K562 (cell line): Measurements from ENCODE around the gene SH2D1A. TPM values are rescaled to one million over a fixed set of nuclear protein-coding genes. Genes with fewer than 3 reads are reported as not detected.

Source experiments
- ATAC-seq: fragments of 200-7000 bp; cut with Tn5 transposase; 3 replicates; pipeline ENCODE4 v1.9.1; 2020; ENCODE audit warnings: moderate library complexity
- BruUV-seq: library from RNA; stranded (reverse); fragments of 400-500 nt; replicated peaks from 2 replicates; lab custom pipeline; 2021; lab: Mats Ljungman, UMichigan
- CTCF ChIA-PET: fragments of 300-600 bp; formaldehyde crosslinking; extraction: SDS; loops from one replicate; lab custom pipeline; 2021; ENCODE audit warnings: low intra/inter-chr PET ratio; lab: Yijun Ruan, JAX
- POLR2A ChIA-PET: fragments of 300-600, 350-650 bp; sonication (Branson Sonifier 250); formaldehyde crosslinking; extraction: SDS; loops from one replicate; lab custom pipeline; 2021; ENCODE audit warnings: antibody characterized with exemption, inconsistent platforms; lab: Yijun Ruan, JAX
- DNase-seq, 4 experiments: peaks; one replicate each; pipeline versions ENCODE4 v3.0.0 to v3.0.0-alpha.2; 2011 to 2018; ENCODE audit warnings: low spot score in 3 of 4, mixed read lengths in 3 of 4; ENCODE audit errors: extremely low read depth in 1 of 4
- FAIRE-seq: peaks from 2 replicates; lab custom pipeline; 2011; peaks lifted over from hg19 to GRCh38; lab: Jason Lieb, UNC
- H2AFZ ChIP-seq: 2 replicates; pipeline ENCODE4 v1.6.0; 2011; ENCODE audit warnings: low read depth, low read length, control low read depth, inconsistent platforms
- H3K27ac ChIP-seq: fragments of 200-600 bp; 3 replicates; pipeline ENCODE4 v1.8.0; 2011; ENCODE audit warnings: low read depth, mild to moderate bottlenecking, control low read depth, inconsistent platforms, low read length, moderate library complexity, mixed read lengths; ENCODE audit errors: extremely low read depth
- H3K27me3 ChIP-seq, 2 experiments: fragments of 300-600 bp in 1 of 2; 2 replicates in 1 of 2; 3 replicates in 1 of 2; pipeline versions ENCODE4 v1.6.0 to v1.8.0; 2011; ENCODE audit warnings: inconsistent platforms in 2 of 2, low read length in 2 of 2, mild to moderate bottlenecking in 1 of 2, mixed read lengths in 1 of 2, moderate library complexity in 1 of 2; ENCODE audit not compliant: control insufficient read depth in 2 of 2, insufficient read depth in 2 of 2
- H3K36me3 ChIP-seq: fragments of 300-600 bp; 3 replicates; pipeline ENCODE4 v1.8.0; 2011; ENCODE audit warnings: mild to moderate bottlenecking, low read length, inconsistent platforms; ENCODE audit not compliant: control insufficient read depth, insufficient read depth
- H3K4me1 ChIP-seq, 2 experiments: fragments of 200-600 bp in 1 of 2; replicated peaks in 1 of 2; 2 replicates in 1 of 2; 3 replicates in 1 of 2; pipeline versions ENCODE4 v1.5.1 to v1.8.0; 2011; ENCODE audit warnings: inconsistent platforms in 2 of 2, low read length in 2 of 2, mild to moderate bottlenecking in 1 of 2, mixed read lengths in 1 of 2, moderate library complexity in 1 of 2; ENCODE audit not compliant: control insufficient read depth in 2 of 2, insufficient read depth in 2 of 2
- H3K4me2 ChIP-seq: 2 replicates; pipeline ENCODE4 v1.6.1; 2011; ENCODE audit warnings: low read length, control low read depth, inconsistent platforms, mixed read lengths; ENCODE audit not compliant: insufficient read depth
- H3K4me3 ChIP-seq: fragments of 200-600 bp; sonication (generic), shearing (Covaris generic); 2 replicates; pipeline ENCODE4 v1.5.1; 2016; ENCODE audit warnings: control low read depth, inconsistent platforms
- H3K79me2 ChIP-seq: fragments of 200-600 bp; 3 replicates; pipeline ENCODE4 v1.8.0; 2011; ENCODE audit warnings: low read length, inconsistent platforms; ENCODE audit not compliant: control insufficient read depth, insufficient read depth
- H3K9ac ChIP-seq, 2 experiments: 2 replicates each; pipeline versions ENCODE4 v1.6.0 to v1.6.1; 2011; ENCODE audit warnings: low read depth in 2 of 2, low read length in 2 of 2, control low read depth in 1 of 2, inconsistent platforms in 1 of 2, mild to moderate bottlenecking in 1 of 2, mixed read lengths in 1 of 2; ENCODE audit not compliant: insufficient read depth in 1 of 2
- H3K9me1 ChIP-seq: one replicate; pipeline ENCODE4 v1.6.0; 2011; ENCODE audit warnings: inconsistent platforms, mild to moderate bottlenecking, low read length, moderate library complexity; ENCODE audit not compliant: control insufficient read depth, insufficient read depth
- H3K9me3 ChIP-seq: replicated peaks from 2 replicates; pipeline ENCODE4 v1.5.1; 2011; ENCODE audit warnings: low read depth, low read length, inconsistent platforms; ENCODE audit not compliant: control insufficient read depth, insufficient read depth
- H4K20me1 ChIP-seq: replicated peaks from 2 replicates; pipeline ENCODE4 v1.6.1; 2011; ENCODE audit warnings: low read length, inconsistent platforms, mixed read lengths; ENCODE audit not compliant: control insufficient read depth, insufficient read depth
- KDM5B ChIP-seq: fragments of 200-600 bp; sonication (generic); IDR thresholded peaks from 2 replicates; pipeline ENCODE4 v1.6.1; 2012; ENCODE audit warnings: low read depth, mild to moderate bottlenecking, moderate library complexity, low read length, control low read depth, inconsistent platforms; ENCODE audit not compliant: insufficient replicate concordance
- PCBP2 ChIP-seq: fragments of 200-400 bp; formaldehyde crosslinking; IDR thresholded peaks from 2 replicates; pipeline ENCODE4 v1.6.1; 2018; ENCODE audit warnings: low read length, low read depth, mild to moderate bottlenecking, moderate library complexity; ENCODE audit not compliant: poor library complexity, severe bottlenecking
- PRMT5 ChIP-seq: sonication (generic); formaldehyde crosslinking; IDR thresholded peaks from 2 replicates; pipeline ENCODE4 v1.5.0; 2020; ENCODE audit warnings: missing genetic modification reagents
- RBM17 ChIP-seq: fragments of 200-400 bp; formaldehyde crosslinking; IDR thresholded peaks from 2 replicates; pipeline ENCODE4 v1.6.1; 2017; ENCODE audit warnings: low read depth, mild to moderate bottlenecking, low read length, borderline replicate concordance
- SAFB2 ChIP-seq: fragments of 200-400 bp; formaldehyde crosslinking; IDR thresholded peaks from 2 replicates; pipeline ENCODE4 v1.6.1; 2018; ENCODE audit warnings: borderline replicate concordance, low read length, low read depth, moderate library complexity; ENCODE audit not compliant: severe bottlenecking
- TAF15 ChIP-seq: fragments of 200-400 bp; formaldehyde crosslinking; IDR thresholded peaks from 2 replicates; pipeline ENCODE4 v1.6.1; 2017; ENCODE audit warnings: mild to moderate bottlenecking, low read depth, low read length, moderate library complexity
- ZNF316 ChIP-seq: fragments of 450-650 bp; IDR thresholded peaks from 2 replicates; pipeline ENCODE4 v1.6.1; 2016
- WGBS: fragments of 100-300 bp; shearing (Covaris generic); methylation state at CpG from one replicate; pipeline ENCODE4 v1.1.6; 2016; ENCODE audit warnings: low coverage, mixed read lengths; ENCODE audit not compliant: insufficient coverage; ENCODE audit errors: missing lambda C conversion rate; 5-methylcytosine and 5-hydroxymethylcytosine counted together
- in situ Hi-C: fragments of 300-500 bp; cut with MboI; formaldehyde crosslinking; loops from 4 replicates; pipeline ENCODE4 v1.15.0; 2018; ENCODE audit warnings: inconsistent platforms, mixed read lengths
- intact Hi-C: fragments of 100-400 bp; cut with micrococcal nuclease; formaldehyde crosslinking; loops from 2 replicates; pipeline ENCODE4 v1.14.2; 2022
- polyA plus RNA-seq, 8 experiments: library from polyadenylated mRNA; depleted of rRNA in 4 of 8; stranded (reverse) in 5 of 8; unstranded in 3 of 8; fragments of >200 nt; fragmentation: Nextera tagmentation in 2 of 8; fragmentation: Illumina TruSeq in 1 of 8; extraction: Ambion mirVana in 2 of 8; extraction: Trizol in 1 of 8; gene quantifications; 2 replicates each; pipeline versions ENCODE4 v1.2.1 to v1.2.3, GENCODE V29; 2011 to 2014; ENCODE audit warnings: inconsistent platforms in 1 of 8, missing spikeins in 1 of 8
- total RNA-seq, 7 experiments: library from RNA; depleted of rRNA in 6 of 7; stranded (reverse); fragments of >200 nt in 6 of 7; fragmentation: Illumina TruSeq in 2 of 7; extraction: Trizol in 2 of 7; gene quantifications; 2 replicates each; pipeline versions ENCODE4 v1.2.1 to v1.2.3, GENCODE V29; 2011 to 2021; ENCODE audit warnings: low replicate concordance in 1 of 7
- TF ChIP-seq, protein P1 (sequence below): fragments of 450-650 bp; IDR thresholded peaks from 2 replicates; pipeline ENCODE4 v1.6.1; 2016; ENCODE audit warnings: missing biosample characterization, missing genetic modification characterization
- TF ChIP-seq, protein P2 (sequence below): sonication (generic); formaldehyde crosslinking; IDR thresholded peaks from 2 replicates; pipeline ENCODE4 v1.9.0; 2022; ENCODE audit warnings: mild to moderate bottlenecking, missing genetic modification reagents
- TF ChIP-seq, protein P3 (sequence below): fragments of 250-450 bp; sonication (Bioruptor Pico); IDR thresholded peaks from 2 replicates; pipeline ENCODE4 v1.4.0; 2020

Gene SH2D1A
- total and polyA plus RNA-seq, 9 of the 15 experiments (the other 6 are each of a cell fraction or from before 2014, with no cell fraction given), result 0.07 to 0.52 (median 0.19) TPM

DNA sequence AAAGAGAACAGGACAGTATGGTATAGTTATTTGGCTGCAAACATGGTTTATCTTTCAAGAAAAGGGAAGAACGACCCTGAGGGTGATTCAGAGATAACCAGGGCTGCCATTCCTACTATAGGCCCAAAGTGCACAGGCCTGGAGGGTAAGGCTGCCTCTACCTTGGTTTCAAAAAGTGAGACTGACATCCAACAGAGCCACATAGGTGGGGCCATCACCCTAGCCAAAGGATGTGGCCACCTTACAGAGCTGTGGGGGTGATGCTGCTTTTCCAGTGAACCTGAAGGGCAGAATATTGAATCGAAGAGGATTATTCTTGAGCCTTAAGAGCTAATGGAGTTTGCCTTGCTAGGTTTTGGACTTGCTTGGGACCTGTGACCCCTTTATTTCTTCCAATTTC lies 15.7 kb downstream of the SH2D1A start:
- H3K9me1 ChIP-seq, result no peaks in the 10 kb centered on the region
- no peak; the same call in 2 of the 3 replicates for ATAC-seq
- H3K27ac ChIP-seq, result no peak overlapping the region

DNA sequence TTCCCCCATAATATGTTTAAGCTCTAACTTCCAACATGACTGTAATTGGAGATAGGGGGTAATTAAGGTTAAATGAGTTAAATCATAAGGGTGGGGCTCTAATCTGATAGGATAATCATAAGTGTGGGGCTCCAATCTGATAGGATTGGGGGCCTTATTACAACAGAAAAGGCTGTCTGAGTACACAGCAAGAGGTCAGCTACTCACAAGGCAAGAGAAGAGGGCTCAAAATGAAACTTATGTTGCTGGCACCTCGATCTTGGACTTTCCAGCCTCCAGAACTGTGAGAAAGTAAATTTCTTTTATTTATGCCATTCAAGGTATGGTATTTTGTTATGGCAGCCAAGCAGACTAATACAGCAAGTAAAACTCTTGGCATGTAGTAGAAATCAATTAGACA lies 16.4 kb downstream of the SH2D1A start:
- Histone ChIP-seq H3K27me3 (no peaks in the 10 kb centered on the region), H3K36me3 (no peaks in the 10 kb centered on the region), H3K4me2 (no peak overlapping the region), H3K27ac (no peak overlapping the region), H3K9me3 (no peaks in the 10 kb centered on the region), H3K4me3 (no peak overlapping the region), H2AFZ (no peak overlapping the region), H4K20me1 (no peaks in the 10 kb centered on the region), H3K9ac (no peak overlapping the region), H3K9me1 (no peaks in the 10 kb centered on the region), H3K79me2 (no peaks in the 10 kb centered on the region), H3K4me1 (peaks cover 0 to 3% of the 10 kb centered on the region in 2 experiments; a peak in 2 of 5 replicates)
- 0% methylated on average over 1 of the region's 1 CpG for WGBS
- ChIA-PET POLR2A (interaction anchor here (1.1 kb wide), 2 partner anchors 11 to 20 kb away, joined by 4 read pairs; no protein-coding TSS in a partner anchor), CTCF (no interaction called here)
- in situ Hi-C loops, result no loop called here
- DNase-seq, result no peak
- ATAC-seq, result no peak
- no TSS peak for BruUV-seq
- intact Hi-C loops, result no loop called here
- no peak for FAIRE-seq
- TF ChIP-seq, protein P1, sequence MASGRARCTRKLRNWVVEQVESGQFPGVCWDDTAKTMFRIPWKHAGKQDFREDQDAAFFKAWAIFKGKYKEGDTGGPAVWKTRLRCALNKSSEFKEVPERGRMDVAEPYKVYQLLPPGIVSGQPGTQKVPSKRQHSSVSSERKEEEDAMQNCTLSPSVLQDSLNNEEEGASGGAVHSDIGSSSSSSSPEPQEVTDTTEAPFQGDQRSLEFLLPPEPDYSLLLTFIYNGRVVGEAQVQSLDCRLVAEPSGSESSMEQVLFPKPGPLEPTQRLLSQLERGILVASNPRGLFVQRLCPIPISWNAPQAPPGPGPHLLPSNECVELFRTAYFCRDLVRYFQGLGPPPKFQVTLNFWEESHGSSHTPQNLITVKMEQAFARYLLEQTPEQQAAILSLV (tag), result no peak
- TF ChIP-seq PRMT5 (CRISPR knock-in tag), result no peak
- no peak for TF ChIP-seq SAFB2
- no peak for TF ChIP-seq TAF15
- TF ChIP-seq, protein P2, sequence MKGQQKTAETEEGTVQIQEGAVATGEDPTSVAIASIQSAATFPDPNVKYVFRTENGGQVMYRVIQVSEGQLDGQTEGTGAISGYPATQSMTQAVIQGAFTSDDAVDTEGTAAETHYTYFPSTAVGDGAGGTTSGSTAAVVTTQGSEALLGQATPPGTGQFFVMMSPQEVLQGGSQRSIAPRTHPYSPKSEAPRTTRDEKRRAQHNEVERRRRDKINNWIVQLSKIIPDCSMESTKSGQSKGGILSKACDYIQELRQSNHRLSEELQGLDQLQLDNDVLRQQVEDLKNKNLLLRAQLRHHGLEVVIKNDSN (CRISPR knock-in tag), result no peak
- no peak for TF ChIP-seq ZNF316
- TF ChIP-seq PCBP2, result no peak
- TF ChIP-seq, protein P3, sequence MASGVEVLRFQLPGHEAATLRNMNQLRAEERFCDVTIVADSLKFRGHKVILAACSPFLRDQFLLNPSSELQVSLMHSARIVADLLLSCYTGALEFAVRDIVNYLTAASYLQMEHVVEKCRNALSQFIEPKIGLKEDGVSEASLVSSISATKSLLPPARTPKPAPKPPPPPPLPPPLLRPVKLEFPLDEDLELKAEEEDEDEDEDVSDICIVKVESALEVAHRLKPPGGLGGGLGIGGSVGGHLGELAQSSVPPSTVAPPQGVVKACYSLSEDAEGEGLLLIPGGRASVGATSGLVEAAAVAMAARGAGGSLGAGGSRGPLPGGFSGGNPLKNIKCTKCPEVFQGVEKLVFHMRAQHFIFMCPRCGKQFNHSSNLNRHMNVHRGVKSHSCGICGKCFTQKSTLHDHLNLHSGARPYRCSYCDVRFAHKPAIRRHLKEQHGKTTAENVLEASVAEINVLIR (CRISPR knock-in tag), result no peak

More for the DNA sequence above, 15.7 kb downstream of the SH2D1A start:
- BruUV-seq, result no TSS peak
- POLR2A ChIA-PET, result interaction anchor here (1.1 kb wide), 2 partner anchors 12 to 20 kb away, joined by 4 read pairs; no protein-coding TSS in a partner anchor
- FAIRE-seq, result no peak
- Histone ChIP-seq H3K4me3 (no peak overlapping the region), H3K4me2 (no peak overlapping the region), H3K9ac (no peak overlapping the region), H2AFZ (no peak overlapping the region), H3K36me3 (no peaks in the 10 kb centered on the region), H3K4me1 (peaks cover 0 to 3% of the 10 kb centered on the region in 2 experiments; a peak in 2 of 5 replicates), H3K9me3 (no peaks in the 10 kb centered on the region), H3K27me3 (no peaks in the 10 kb centered on the region), H3K79me2 (no peaks in the 10 kb centered on the region), H4K20me1 (no peaks in the 10 kb centered on the region)
- DNase-seq, result no peak
- no peak for TF ChIP-seq RBM17
- no peak for TF ChIP-seq KDM5B
- CTCF ChIA-PET, result no interaction called here
- in situ Hi-C loops (no loop called here), intact Hi-C loops (no loop called here)
- 25% methylated on average over 2 of the region's 2 CpGs for WGBS
